GM12878 (cell line): ENCODE data around the gene CAPN10. TPM values are rescaled to one million over a fixed set of nuclear protein-coding genes. Genes with fewer than 3 reads are reported as not detected.

Experiments
- ATF7 ChIP-seq: fragments of 450-650 bp; IDR thresholded peaks from 2 replicates; pipeline ENCODE4 v1.6.1; 2016; ENCODE audit warnings: low read depth, mild to moderate bottlenecking
- CBX3 ChIP-seq: fragments of 200-600 bp; sonication (generic); IDR thresholded peaks from 2 replicates; pipeline ENCODE4 v1.6.1; 2016; ENCODE audit warnings: low read depth, borderline replicate concordance
- DPF2 ChIP-seq: fragments of 450-650 bp; IDR thresholded peaks from 2 replicates; pipeline ENCODE4 v1.6.1; 2017; ENCODE audit warnings: mild to moderate bottlenecking
- EP300 ChIP-seq, 2 experiments: fragments of 150-350 bp in 1 of 2; IDR thresholded peaks; 2 replicates each; pipeline ENCODE4 v1.6.1; 2011 to 2012; ENCODE audit warnings: low read depth in 2 of 2, low read length in 2 of 2, borderline replicate concordance in 1 of 2, improper control_type of control experiment in 1 of 2, inconsistent platforms in 1 of 2; ENCODE audit not compliant: control insufficient read depth in 1 of 2
- IRF4 ChIP-seq: IDR thresholded peaks from 2 replicates; pipeline ENCODE4 v1.6.1; 2011; ENCODE audit warnings: low read depth, low read length
- MEF2B ChIP-seq: fragments of 450-650 bp; IDR thresholded peaks from 2 replicates; pipeline ENCODE4 v1.6.1; 2018; ENCODE audit warnings: mild to moderate bottlenecking, moderate library complexity; ENCODE audit not compliant: partially characterized antibody, poor library complexity, severe bottlenecking
- NFYB ChIP-seq: IDR thresholded peaks from 2 replicates; pipeline ENCODE4 v1.6.1; 2011; ENCODE audit warnings: low read depth, mild to moderate bottlenecking, low read length, improper control_type of control experiment, moderate library complexity; ENCODE audit not compliant: insufficient read depth
- POLR2A ChIP-seq: IDR thresholded peaks from 2 replicates; pipeline ENCODE4 v1.6.1; 2011; ENCODE audit warnings: low read depth, mild to moderate bottlenecking, low read length
- POLR2AphosphoS5 ChIP-seq: IDR thresholded peaks from 2 replicates; pipeline ENCODE4 v1.6.1; 2011; ENCODE audit warnings: mild to moderate bottlenecking, low read length, inconsistent platforms
- SIN3A ChIP-seq: IDR thresholded peaks from 2 replicates; pipeline ENCODE4 v1.6.1; 2012; ENCODE audit warnings: low read depth, low read length, improper control_type of control experiment
- SP1 ChIP-seq: IDR thresholded peaks from one replicate; pipeline ENCODE4 v1.6.1; 2011; ENCODE audit warnings: low read depth, low read length
- SRF ChIP-seq, 2 experiments: IDR thresholded peaks; 2 replicates each; pipeline ENCODE4 v1.6.1; 2011; ENCODE audit warnings: low read depth in 2 of 2, low read length in 2 of 2, mild to moderate bottlenecking in 1 of 2, moderate library complexity in 1 of 2
- SUPT20H ChIP-seq: IDR thresholded peaks from 2 replicates; pipeline ENCODE4 v1.6.1; 2011; ENCODE audit warnings: low read depth, mild to moderate bottlenecking, low read length, moderate library complexity, borderline replicate concordance; ENCODE audit not compliant: control insufficient read depth
- ZBED1 ChIP-seq: IDR thresholded peaks from 2 replicates; pipeline ENCODE4 v1.6.1; 2016; ENCODE audit warnings: borderline replicate concordance
- ZNF24 ChIP-seq: fragments of 450-650 bp; IDR thresholded peaks from 2 replicates; pipeline ENCODE4 v1.6.1; 2017; ENCODE audit warnings: antibody characterized with exemption, mild to moderate bottlenecking
- ZNF384 ChIP-seq: IDR thresholded peaks from 2 replicates; pipeline ENCODE4 v1.6.1; 2012; ENCODE audit warnings: low read depth, mild to moderate bottlenecking, low read length, improper control_type of control experiment, borderline replicate concordance
- ZSCAN29 ChIP-seq: fragments of 450-650 bp; IDR thresholded peaks from 2 replicates; pipeline ENCODE4 v1.6.1; 2017; ENCODE audit warnings: mild to moderate bottlenecking, moderate library complexity
- ZZZ3 ChIP-seq: IDR thresholded peaks from 2 replicates; pipeline ENCODE4 v1.6.1; 2011; ENCODE audit warnings: low read depth; ENCODE audit not compliant: control insufficient read depth, insufficient read length
- polyA plus RNA-seq, 11 experiments: library from polyadenylated mRNA; depleted of rRNA in 4 of 11; unstranded in 6 of 11; stranded (reverse) in 5 of 11; fragments of >200 nt; fragmentation: Nextera tagmentation in 4 of 11; fragmentation: Illumina TruSeq in 1 of 11; extraction: Ambion mirVana in 4 of 11; extraction: Trizol in 1 of 11; gene quantifications; 1 replicate in 1 of 11; 2 replicates in 10 of 11; pipeline versions ENCODE4 v1.2.1 to v1.2.3, GENCODE V29; 2011 to 2016; ENCODE audit warnings: inconsistent platforms in 2 of 11, missing spikeins in 2 of 11, low read depth in 1 of 11
- total RNA-seq, 4 experiments: library from RNA; depleted of rRNA in 3 of 4; stranded (reverse); fragments of >200 nt in 3 of 4; fragmentation: Illumina TruSeq in 1 of 4; extraction: Trizol in 1 of 4; gene quantifications; 2 replicates each; pipeline versions ENCODE4 v1.2.1 to v1.2.3, GENCODE V29; 2013 to 2021
- TF ChIP-seq, protein P1 (sequence below): fragments of 450-650 bp; IDR thresholded peaks from 2 replicates; pipeline ENCODE4 v1.6.1; 2017; ENCODE audit warnings: antibody characterized with exemption, mild to moderate bottlenecking, moderate library complexity
- TF ChIP-seq, protein P2 (sequence below): IDR thresholded peaks from 2 replicates; pipeline ENCODE4 v1.6.1; 2011; ENCODE audit warnings: borderline replicate concordance, low read depth, mild to moderate bottlenecking, moderate library complexity, low read length; ENCODE audit not compliant: insufficient read depth, poor library complexity, severe bottlenecking
- TF ChIP-seq, protein P3 (sequence below): IDR thresholded peaks from 2 replicates; pipeline ENCODE4 v1.6.1; 2012; ENCODE audit warnings: low read length, inconsistent platforms
- TF ChIP-seq, protein P4 (sequence below): fragments of 450-650 bp; IDR thresholded peaks from 2 replicates; pipeline ENCODE4 v1.6.1; 2014; ENCODE audit warnings: mild to moderate bottlenecking
- TF ChIP-seq, protein P5 (sequence below): IDR thresholded peaks from 2 replicates; pipeline ENCODE4 v1.6.1; 2011; ENCODE audit warnings: low read depth, low read length, improper control_type of control experiment, borderline replicate concordance

Gene CAPN10
- total and polyA plus RNA-seq, 10 of the 15 experiments (the other 5 are each of a cell fraction or from before 2014, with no cell fraction given), result 0.37 to 40.6 (median 17.5) TPM

DNA sequence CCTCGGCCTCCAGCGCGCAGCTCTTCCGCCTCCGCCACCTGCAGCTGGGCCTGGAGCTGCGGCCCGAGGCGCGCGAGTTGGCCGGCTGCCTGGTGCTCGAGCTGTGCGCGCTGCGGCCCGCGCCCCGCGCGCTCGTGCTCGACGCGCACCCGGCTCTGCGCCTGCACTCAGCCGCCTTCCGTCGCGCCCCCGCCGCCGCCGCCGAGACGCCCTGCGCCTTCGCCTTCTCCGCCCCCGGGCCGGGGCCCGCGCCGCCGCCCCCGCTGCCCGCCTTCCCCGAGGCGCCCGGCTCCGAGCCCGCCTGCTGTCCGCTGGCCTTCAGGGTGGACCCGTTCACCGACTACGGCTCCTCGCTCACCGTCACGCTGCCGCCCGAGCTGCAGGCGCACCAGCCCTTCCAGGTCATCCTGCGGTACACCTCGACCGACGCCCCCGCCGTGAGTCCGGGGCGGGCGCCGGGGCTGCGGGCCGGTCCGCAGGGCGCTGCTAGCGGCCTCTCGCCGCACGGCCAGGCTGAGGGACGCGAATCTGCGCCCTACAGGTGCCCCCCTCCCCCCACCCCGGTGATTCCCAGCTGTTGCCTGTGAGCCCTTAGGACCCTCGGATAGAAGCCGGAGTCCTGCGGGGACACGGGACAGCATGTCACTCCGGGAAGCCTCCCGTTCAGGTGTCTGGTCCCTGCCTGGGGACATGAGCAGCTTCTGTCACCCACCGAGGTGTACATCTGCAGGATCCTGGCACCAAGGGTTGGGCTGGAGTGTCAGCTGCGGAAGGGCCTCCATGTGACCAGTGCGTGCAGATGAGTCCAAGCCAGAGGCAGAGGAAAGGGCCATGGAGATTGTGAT is 17.6 kb upstream of the CAPN10 start (continued):
- TF ChIP-seq MEF2B (no peak), ZBED1 (no peak), SP1 (no peak), ATF7 (no peak), SRF (IDR thresholded peaks at IDR 0.05; ENCODE audit: low read depth in 2 of 2, low read length in 2 of 2) (no peak), NFYB (no peak), ZSCAN29 (no peak), POLR2AphosphoS5 (no peak; the same call in 1 of the 2 replicates), ZNF24 (no peak), EP300 (IDR thresholded peaks at IDR 0.05; ENCODE audit: borderline replicate concordance in 1 of 2, control insufficient read depth in 1 of 2, low read depth in 2 of 2, low read length in 2 of 2) (no peak), SUPT20H (no peak), ZZZ3 (no peak), POLR2A (no peak), ZNF384 (no peak), IRF4 (no peak), SIN3A (no peak), CBX3 (no peak), DPF2 (peak; percentile 61; the same call in 1 of the 2 replicates)
- TF ChIP-seq, protein P1, sequence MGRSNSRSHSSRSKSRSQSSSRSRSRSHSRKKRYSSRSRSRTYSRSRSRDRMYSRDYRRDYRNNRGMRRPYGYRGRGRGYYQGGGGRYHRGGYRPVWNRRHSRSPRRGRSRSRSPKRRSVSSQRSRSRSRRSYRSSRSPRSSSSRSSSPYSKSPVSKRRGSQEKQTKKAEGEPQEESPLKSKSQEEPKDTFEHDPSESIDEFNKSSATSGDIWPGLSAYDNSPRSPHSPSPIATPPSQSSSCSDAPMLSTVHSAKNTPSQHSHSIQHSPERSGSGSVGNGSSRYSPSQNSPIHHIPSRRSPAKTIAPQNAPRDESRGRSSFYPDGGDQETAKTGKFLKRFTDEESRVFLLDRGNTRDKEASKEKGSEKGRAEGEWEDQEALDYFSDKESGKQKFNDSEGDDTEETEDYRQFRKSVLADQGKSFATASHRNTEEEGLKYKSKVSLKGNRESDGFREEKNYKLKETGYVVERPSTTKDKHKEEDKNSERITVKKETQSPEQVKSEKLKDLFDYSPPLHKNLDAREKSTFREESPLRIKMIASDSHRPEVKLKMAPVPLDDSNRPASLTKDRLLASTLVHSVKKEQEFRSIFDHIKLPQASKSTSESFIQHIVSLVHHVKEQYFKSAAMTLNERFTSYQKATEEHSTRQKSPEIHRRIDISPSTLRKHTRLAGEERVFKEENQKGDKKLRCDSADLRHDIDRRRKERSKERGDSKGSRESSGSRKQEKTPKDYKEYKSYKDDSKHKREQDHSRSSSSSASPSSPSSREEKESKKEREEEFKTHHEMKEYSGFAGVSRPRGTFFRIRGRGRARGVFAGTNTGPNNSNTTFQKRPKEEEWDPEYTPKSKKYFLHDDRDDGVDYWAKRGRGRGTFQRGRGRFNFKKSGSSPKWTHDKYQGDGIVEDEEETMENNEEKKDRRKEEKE, result no peak
- TF ChIP-seq, protein P2, sequence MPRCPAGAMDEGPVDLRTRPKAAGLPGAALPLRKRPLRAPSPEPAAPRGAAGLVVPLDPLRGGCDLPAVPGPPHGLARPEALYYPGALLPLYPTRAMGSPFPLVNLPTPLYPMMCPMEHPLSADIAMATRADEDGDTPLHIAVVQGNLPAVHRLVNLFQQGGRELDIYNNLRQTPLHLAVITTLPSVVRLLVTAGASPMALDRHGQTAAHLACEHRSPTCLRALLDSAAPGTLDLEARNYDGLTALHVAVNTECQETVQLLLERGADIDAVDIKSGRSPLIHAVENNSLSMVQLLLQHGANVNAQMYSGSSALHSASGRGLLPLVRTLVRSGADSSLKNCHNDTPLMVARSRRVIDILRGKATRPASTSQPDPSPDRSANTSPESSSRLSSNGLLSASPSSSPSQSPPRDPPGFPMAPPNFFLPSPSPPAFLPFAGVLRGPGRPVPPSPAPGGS, result no peak
- TF ChIP-seq, protein P3, sequence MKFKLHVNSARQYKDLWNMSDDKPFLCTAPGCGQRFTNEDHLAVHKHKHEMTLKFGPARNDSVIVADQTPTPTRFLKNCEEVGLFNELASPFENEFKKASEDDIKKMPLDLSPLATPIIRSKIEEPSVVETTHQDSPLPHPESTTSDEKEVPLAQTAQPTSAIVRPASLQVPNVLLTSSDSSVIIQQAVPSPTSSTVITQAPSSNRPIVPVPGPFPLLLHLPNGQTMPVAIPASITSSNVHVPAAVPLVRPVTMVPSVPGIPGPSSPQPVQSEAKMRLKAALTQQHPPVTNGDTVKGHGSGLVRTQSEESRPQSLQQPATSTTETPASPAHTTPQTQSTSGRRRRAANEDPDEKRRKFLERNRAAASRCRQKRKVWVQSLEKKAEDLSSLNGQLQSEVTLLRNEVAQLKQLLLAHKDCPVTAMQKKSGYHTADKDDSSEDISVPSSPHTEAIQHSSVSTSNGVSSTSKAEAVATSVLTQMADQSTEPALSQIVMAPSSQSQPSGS, result no peak
- TF ChIP-seq, protein P4, sequence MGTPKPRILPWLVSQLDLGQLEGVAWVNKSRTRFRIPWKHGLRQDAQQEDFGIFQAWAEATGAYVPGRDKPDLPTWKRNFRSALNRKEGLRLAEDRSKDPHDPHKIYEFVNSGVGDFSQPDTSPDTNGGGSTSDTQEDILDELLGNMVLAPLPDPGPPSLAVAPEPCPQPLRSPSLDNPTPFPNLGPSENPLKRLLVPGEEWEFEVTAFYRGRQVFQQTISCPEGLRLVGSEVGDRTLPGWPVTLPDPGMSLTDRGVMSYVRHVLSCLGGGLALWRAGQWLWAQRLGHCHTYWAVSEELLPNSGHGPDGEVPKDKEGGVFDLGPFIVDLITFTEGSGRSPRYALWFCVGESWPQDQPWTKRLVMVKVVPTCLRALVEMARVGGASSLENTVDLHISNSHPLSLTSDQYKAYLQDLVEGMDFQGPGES, result no peak
- TF ChIP-seq, protein P5, sequence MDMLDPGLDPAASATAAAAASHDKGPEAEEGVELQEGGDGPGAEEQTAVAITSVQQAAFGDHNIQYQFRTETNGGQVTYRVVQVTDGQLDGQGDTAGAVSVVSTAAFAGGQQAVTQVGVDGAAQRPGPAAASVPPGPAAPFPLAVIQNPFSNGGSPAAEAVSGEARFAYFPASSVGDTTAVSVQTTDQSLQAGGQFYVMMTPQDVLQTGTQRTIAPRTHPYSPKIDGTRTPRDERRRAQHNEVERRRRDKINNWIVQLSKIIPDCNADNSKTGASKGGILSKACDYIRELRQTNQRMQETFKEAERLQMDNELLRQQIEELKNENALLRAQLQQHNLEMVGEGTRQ, result no peak
